ENCODE data around the gene RCAN2. TPM values are rescaled to one million over a fixed set of nuclear protein-coding genes. Genes with fewer than 3 reads are reported as not detected.

RCAN2 gene
- total RNA-seq, 1 experiment from 2014 or later: 0.05 TPM

DNA sequence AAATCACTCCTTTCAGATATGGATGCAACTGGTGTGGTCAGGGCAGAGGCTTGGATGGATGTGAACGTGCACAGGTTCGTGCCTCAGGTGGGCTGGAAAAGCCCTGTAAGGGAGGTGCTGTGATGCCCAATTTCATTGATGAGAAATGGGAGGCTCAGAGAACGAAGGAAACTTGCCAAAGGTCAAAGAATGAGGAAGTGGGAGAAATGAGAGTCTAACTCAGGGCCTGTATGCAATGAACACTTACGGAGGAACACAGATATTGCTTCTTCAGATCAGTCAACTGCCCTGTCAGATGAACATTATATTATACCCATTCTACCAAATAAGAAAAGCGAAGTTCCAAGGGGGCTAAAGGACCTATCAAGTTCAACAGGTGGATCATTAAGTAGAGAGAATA is 134.7 kb downstream of the RCAN2 start:
- no peaks in the 10 kb centered on the region for H3K36me3 ChIP-seq (ENCODE audit: control insufficient read depth, insufficient read depth, low read length)
- BruUV-seq (replicated peaks): no TSS peak
- H3K4me3 ChIP-seq (ENCODE audit: low read depth in 2 of 2, low read length in 2 of 2): no peak overlapping the region
- DNase-seq (ENCODE audit: low read depth, low spot score) (no peak), ATAC-seq (no peak)
- ChIA-PET POLR2A (no interaction called here), CTCF (no interaction called here)
- TF ChIP-seq, protein P1, sequence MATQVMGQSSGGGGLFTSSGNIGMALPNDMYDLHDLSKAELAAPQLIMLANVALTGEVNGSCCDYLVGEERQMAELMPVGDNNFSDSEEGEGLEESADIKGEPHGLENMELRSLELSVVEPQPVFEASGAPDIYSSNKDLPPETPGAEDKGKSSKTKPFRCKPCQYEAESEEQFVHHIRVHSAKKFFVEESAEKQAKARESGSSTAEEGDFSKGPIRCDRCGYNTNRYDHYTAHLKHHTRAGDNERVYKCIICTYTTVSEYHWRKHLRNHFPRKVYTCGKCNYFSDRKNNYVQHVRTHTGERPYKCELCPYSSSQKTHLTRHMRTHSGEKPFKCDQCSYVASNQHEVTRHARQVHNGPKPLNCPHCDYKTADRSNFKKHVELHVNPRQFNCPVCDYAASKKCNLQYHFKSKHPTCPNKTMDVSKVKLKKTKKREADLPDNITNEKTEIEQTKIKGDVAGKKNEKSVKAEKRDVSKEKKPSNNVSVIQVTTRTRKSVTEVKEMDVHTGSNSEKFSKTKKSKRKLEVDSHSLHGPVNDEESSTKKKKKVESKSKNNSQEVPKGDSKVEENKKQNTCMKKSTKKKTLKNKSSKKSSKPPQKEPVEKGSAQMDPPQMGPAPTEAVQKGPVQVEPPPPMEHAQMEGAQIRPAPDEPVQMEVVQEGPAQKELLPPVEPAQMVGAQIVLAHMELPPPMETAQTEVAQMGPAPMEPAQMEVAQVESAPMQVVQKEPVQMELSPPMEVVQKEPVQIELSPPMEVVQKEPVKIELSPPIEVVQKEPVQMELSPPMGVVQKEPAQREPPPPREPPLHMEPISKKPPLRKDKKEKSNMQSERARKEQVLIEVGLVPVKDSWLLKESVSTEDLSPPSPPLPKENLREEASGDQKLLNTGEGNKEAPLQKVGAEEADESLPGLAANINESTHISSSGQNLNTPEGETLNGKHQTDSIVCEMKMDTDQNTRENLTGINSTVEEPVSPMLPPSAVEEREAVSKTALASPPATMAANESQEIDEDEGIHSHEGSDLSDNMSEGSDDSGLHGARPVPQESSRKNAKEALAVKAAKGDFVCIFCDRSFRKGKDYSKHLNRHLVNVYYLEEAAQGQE (IDR thresholded peaks at IDR 0.05; ENCODE audit: insufficient read depth in 1 of 2, low read depth in 2 of 2, low read length in 1 of 2): no peak
- TF ChIP-seq TCF7L2 (IDR thresholded peaks at IDR 0.05; ENCODE audit: low read depth, low read length): no peak
- no peak for TF ChIP-seq SIN3A (IDR thresholded peaks at IDR 0.05; ENCODE audit: borderline replicate concordance, insufficient read depth, low read depth, low read length)
- TF ChIP-seq, protein P2, sequence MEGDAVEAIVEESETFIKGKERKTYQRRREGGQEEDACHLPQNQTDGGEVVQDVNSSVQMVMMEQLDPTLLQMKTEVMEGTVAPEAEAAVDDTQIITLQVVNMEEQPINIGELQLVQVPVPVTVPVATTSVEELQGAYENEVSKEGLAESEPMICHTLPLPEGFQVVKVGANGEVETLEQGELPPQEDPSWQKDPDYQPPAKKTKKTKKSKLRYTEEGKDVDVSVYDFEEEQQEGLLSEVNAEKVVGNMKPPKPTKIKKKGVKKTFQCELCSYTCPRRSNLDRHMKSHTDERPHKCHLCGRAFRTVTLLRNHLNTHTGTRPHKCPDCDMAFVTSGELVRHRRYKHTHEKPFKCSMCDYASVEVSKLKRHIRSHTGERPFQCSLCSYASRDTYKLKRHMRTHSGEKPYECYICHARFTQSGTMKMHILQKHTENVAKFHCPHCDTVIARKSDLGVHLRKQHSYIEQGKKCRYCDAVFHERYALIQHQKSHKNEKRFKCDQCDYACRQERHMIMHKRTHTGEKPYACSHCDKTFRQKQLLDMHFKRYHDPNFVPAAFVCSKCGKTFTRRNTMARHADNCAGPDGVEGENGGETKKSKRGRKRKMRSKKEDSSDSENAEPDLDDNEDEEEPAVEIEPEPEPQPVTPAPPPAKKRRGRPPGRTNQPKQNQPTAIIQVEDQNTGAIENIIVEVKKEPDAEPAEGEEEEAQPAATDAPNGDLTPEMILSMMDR (IDR thresholded peaks at IDR 0.05): no peak
- TF ChIP-seq POLR2AphosphoS5 (IDR thresholded peaks at IDR 0.05; ENCODE audit: low read depth, low read length): no peak
- in situ Hi-C loops (cut with HindIII; ENCODE audit: low pct_unique_long_range_greater_than_20kb, low sequenced_read_pairs) (no loop called here), intact Hi-C loops (cut with micrococcal nuclease; ENCODE audit: unreplicated experiment) (no loop called here)
- no peaks in the 10 kb centered on the region for H3K27me3 ChIP-seq (ENCODE audit: control insufficient read depth, insufficient read depth, low read length)
- H3K9me3 ChIP-seq (ENCODE audit: control insufficient read depth, insufficient read depth, low read depth, low read length): no peaks in the 10 kb centered on the region
- no peak overlapping the region for H3K27ac ChIP-seq (ENCODE audit: low read length)
- no peaks in the 10 kb centered on the region for H3K4me1 ChIP-seq (ENCODE audit: control insufficient read depth, insufficient read depth, low read length)

- no TSS peak for BruUV-seq (replicated peaks)
These were observed 137.7 kb downstream of the RCAN2 start for GRCh38 chr6:46353528-46353927.

More at GRCh38 chr6:46353528-46353927, 137.7 kb downstream of the RCAN2 start:
- POLR2A ChIA-PET: no interaction called here
- Histone ChIP-seq H3K27ac (ENCODE audit: low read length) (no peak overlapping the region), H3K4me3 (ENCODE audit: low read depth in 2 of 2, low read length in 2 of 2) (no peak overlapping the region), H3K27me3 (ENCODE audit: control insufficient read depth, insufficient read depth, low read length) (no peaks in the 10 kb centered on the region), H3K4me1 (ENCODE audit: control insufficient read depth, insufficient read depth, low read length) (no peaks in the 10 kb centered on the region), H3K36me3 (ENCODE audit: control insufficient read depth, insufficient read depth, low read length) (no peaks in the 10 kb centered on the region), H3K9me3 (ENCODE audit: control insufficient read depth, insufficient read depth, low read depth, low read length) (no peaks in the 10 kb centered on the region)
- in situ Hi-C loops (cut with HindIII; ENCODE audit: low pct_unique_long_range_greater_than_20kb, low sequenced_read_pairs): no loop called here
- CTCF ChIA-PET: no interaction called here
- ATAC-seq: no peak
- TF ChIP-seq, protein P1 (IDR thresholded peaks at IDR 0.05; ENCODE audit: insufficient read depth in 1 of 2, low read depth in 2 of 2, low read length in 1 of 2): no peak
- intact Hi-C loops (cut with micrococcal nuclease; ENCODE audit: unreplicated experiment): no loop called here
- DNase-seq (ENCODE audit: low read depth, low spot score): no peak
